A673 (cell line): ENCODE data around the gene KDM5D.

ENCODE experiments used
- CTCF ChIP-seq: fragments of 300-800, 200-600 bp; sonication (generic); conservative IDR thresholded peaks from 2 replicates; pipeline ENCODE4 v1.5.1; 2017; ENCODE audit warnings: low read depth, mild to moderate bottlenecking, antibody characterized with exemption, low read length, moderate library complexity, mixed read lengths
- EZH2 ChIP-seq: fragments of 200-600 bp; sonication (generic); IDR thresholded peaks from 2 replicates; pipeline ENCODE4 v1.6.1; 2017; ENCODE audit warnings: borderline replicate concordance, low read depth, mild to moderate bottlenecking, mixed read lengths, antibody characterized with exemption, low read length; ENCODE audit not compliant: poor library complexity, severe bottlenecking

DNA sequence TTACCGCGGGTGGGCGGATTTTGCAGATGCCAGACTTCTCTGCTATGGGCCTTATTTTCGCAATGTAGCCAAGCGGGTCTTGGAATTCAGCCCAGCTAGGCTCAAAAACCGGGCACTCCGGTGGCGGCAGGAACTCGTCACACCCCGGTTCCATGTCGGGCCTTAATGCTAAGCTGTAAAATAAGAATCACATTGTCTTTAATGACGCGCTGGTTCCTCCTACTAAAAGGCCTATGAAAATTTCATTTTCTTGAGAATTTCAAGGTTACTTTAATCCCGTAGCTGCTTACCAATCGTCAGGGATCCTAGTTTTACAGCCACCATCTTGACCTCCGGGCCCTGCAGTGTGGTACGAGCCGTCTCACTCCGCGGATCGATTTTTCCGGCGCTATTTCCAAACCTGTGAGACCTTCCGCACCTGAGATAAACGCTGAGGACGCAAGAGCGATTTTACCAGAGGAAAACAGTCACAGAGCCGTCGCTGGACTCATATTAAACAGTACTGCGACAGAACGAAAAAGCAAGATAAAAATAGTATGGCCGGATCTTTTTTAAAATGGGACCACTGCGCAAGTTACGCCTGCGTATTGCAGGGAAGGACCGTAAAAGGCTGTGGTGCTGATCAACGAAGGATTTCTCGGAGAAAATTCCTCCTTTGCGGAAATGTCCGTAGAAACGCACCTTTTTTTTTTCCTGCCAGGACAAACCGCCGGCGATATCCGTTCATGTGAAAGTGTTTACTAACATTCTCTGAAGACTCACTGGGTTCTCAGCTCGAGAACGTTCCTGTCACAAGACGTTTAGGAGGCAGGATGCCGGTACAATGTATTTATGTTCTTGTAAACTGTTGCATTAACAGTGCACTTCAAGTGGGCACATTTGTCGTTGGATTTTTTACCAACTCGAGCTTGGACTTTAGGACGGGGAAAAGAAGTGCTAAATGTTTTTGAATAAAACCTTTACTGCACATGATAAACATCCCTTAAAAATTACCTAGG is at the start of gene KDM5D:
- TF ChIP-seq CTCF = no peak
- no peak for TF ChIP-seq EZH2
